Vagina (tissue), 2 donors: Measurements from ENCODE around the gene LRRC8E.

Source experiments
- CTCF ChIP-seq, 3 experiments: fragments of 450-650 bp in 2 of 3; fragments of 200-600 bp in 1 of 3; sonication (generic) in 1 of 3; IDR thresholded peaks; one replicate each; pipeline ENCODE4 v1.5.1; 2017 to 2019; ENCODE audit warnings: antibody characterized with exemption in 3 of 3, mild to moderate bottlenecking in 2 of 3, moderate library complexity in 2 of 3
- POLR2A ChIP-seq, 2 donors: fragments of 450-650 bp; IDR thresholded peaks; one replicate each; pipeline ENCODE4 v1.6.1; 2017; ENCODE audit warnings: antibody characterized with exemption in 2 of 2, mild to moderate bottlenecking in 2 of 2, moderate library complexity in 2 of 2
- POLR2AphosphoS5 ChIP-seq, 2 donors: sonication (generic); formaldehyde crosslinking; IDR thresholded peaks; one replicate each; pipeline ENCODE4 v1.9.0; 2017; ENCODE audit warnings: antibody characterized with exemption in 2 of 2, mild to moderate bottlenecking in 2 of 2, low read depth in 1 of 2; ENCODE audit not compliant: insufficient read depth in 1 of 2

GRCh38 chr19:7857727-7858108, 30.6 kb upstream of the LRRC8E start:
- TF ChIP-seq CTCF (IDR thresholded peaks at IDR 0.05), result no peak
- TF ChIP-seq POLR2A (IDR thresholded peaks at IDR 0.05), result no peak
- TF ChIP-seq POLR2AphosphoS5 (IDR thresholded peaks at IDR 0.05; ENCODE audit: insufficient read depth in 1 of 2, low read depth in 1 of 2), result no peak
